ENCODE measurements around the gene SCAPER.

SCAPER gene

DNA sequence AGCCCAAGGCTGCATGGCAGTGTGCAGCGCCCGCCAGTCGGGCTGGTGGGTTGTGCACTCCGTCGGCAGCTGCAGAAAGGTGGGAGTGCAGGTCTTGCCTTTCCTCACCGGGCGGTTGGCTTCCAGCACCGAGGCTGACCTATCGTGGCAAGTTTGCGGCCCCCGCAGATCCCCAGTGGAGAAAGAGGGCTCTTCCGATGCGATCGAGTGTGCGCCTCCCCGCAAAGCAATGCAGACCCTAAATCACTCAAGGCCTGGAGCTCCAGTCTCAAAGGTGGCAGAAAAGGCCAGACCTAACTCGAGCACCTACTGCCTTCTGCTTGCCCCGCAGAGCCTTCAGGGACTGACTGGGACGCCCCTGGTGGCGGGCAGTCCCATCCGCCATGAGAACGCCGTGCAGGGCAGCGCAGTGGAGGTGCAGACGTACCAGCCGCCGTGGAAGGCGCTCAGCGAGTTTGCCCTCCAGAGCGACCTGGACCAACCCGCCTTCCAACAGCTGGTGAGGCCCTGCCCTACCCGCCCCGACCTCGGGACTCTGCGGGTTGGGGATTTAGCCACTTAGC is 564.3 kb downstream of the SCAPER start:
- no peak for DNase-seq (ENCODE audit: low read depth)
- no peak overlapping the region for H3K4me3 ChIP-seq (replicated peaks; ENCODE audit: low read depth, low read length)
- TF ChIP-seq, protein P1, sequence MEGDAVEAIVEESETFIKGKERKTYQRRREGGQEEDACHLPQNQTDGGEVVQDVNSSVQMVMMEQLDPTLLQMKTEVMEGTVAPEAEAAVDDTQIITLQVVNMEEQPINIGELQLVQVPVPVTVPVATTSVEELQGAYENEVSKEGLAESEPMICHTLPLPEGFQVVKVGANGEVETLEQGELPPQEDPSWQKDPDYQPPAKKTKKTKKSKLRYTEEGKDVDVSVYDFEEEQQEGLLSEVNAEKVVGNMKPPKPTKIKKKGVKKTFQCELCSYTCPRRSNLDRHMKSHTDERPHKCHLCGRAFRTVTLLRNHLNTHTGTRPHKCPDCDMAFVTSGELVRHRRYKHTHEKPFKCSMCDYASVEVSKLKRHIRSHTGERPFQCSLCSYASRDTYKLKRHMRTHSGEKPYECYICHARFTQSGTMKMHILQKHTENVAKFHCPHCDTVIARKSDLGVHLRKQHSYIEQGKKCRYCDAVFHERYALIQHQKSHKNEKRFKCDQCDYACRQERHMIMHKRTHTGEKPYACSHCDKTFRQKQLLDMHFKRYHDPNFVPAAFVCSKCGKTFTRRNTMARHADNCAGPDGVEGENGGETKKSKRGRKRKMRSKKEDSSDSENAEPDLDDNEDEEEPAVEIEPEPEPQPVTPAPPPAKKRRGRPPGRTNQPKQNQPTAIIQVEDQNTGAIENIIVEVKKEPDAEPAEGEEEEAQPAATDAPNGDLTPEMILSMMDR (IDR thresholded peaks at IDR 0.05; ENCODE audit: low read length, missing control alignments), result peak; percentile 14

DNA sequence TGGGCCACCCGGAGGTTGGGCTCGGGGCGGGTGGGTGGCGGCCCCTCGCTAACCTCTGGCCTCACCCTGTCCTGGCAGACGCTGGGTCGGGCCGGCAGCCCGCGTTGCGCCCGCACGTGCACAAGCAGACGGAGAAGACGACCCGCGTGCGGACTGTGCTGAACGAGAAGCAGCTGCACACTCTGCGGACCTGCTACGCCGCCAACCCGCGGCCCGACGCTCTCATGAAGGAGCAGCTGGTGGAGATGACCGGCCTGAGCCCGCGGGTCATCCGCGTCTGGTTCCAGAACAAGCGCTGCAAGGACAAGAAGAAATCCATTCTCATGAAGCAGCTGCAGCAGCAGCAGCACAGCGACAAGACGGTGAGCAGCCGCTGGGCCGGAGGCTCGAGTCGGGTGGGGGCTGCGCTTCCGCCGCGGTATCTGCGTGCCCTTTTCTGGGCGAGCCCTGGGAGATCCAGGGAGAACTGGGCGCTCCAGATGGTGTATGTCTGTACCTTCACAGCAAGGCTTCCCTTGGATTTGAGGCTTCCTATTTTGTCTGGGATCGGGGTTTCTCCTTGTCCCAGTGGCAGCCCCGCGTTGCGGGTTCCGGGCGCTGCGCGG is 564.8 kb downstream of the SCAPER start:
- H3K4me3 ChIP-seq (replicated peaks; ENCODE audit: low read depth, low read length), result no peak overlapping the region
- TF ChIP-seq, protein P1 (IDR thresholded peaks at IDR 0.05; ENCODE audit: low read length, missing control alignments), result no peak
- peak; percentile 35 for DNase-seq (ENCODE audit: low read depth)

DNA sequence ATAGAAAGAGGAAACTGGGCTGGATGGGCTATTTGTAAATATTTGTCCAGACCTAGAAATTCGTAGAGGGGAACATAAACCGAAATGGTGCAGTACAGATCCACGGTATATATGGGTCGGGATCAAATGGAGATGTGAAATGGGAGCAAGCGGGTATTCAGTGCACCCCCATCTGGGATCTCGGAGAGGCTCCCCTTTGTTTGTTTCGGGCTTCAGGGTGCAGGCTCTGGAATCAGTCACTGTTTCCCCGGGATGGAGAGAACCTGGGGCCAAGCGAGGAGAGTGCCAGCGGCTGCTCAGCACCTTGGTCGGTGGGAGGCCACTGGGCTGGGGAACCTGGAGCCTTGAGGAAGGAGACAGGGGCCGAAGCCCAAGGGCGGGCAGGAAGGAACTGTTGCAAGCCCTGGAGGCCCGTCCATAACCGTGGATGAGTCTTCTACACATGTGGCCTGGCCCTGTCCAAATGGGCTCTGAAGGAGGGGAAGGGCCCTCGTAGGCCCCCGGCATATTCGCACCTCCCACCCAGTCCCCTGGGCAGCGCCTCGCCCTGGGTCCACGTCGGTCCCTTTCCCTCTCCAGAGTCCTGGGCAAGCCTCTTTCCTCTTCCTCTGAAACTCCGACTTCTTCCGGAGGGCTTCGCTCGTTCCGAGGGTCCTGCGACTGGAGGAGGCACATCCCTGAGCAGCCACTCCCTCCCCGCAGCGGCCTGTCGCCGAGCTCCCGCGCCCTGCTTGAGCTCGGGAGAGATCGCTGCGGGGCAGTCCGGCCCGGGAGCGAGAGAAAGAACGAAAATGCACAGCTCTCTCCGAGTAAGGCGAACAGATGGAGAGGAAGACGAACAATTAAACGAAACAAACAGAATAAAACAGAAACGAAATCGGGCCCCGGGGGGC is 565.6 kb downstream of the SCAPER start:
- DNase-seq (ENCODE audit: low read depth), result peak; percentile 33
- H3K4me3 ChIP-seq (replicated peaks; ENCODE audit: low read depth, low read length), result no peak overlapping the region
- TF ChIP-seq, protein P1 (IDR thresholded peaks at IDR 0.05; ENCODE audit: low read length, missing control alignments), result no peak

DNA sequence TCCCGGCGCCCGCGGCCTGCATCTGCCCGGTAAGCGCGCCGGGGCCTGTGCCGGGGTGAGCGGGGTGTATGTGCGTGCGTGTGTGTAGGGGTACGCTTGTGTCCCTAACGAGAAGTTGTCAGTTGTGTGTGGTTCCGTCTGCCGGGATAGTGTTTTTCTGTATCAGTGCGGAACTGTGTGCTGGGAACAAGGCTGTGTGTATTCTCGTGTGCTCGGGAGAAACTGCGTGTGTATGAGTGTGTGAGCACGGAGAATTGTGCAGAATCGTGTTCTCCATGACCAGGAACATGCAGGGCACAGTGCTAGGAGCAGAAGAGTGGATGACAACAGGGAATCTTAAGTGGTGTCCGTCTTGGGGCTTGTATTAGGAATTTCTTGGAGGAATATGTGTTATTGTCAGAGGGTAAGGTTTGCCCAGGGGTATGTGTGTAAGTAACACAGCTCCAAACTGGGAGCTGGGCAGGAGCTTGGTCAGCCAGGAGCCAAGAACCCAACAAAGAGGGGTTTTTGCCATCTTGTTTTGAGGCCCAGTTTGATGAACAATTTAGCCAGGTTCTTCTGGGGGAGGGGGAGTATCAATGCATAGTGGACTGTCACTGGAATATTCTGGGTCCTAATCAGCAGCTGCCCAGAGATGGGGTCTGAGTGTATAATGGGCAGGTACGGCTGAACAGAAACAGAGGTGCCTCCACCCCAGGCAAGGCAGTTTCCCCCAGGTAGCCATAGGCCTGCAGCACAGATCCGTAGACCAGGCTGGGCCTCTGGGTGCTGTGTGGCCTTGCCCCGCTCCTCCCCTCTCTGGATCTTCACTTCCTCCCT is 566.4 kb downstream of the SCAPER start:
- DNase-seq (ENCODE audit: low read depth), result no peak
- H3K4me3 ChIP-seq (replicated peaks; ENCODE audit: low read depth, low read length), result no peak overlapping the region
- TF ChIP-seq, protein P1 (IDR thresholded peaks at IDR 0.05; ENCODE audit: low read length, missing control alignments), result no peak

DNA sequence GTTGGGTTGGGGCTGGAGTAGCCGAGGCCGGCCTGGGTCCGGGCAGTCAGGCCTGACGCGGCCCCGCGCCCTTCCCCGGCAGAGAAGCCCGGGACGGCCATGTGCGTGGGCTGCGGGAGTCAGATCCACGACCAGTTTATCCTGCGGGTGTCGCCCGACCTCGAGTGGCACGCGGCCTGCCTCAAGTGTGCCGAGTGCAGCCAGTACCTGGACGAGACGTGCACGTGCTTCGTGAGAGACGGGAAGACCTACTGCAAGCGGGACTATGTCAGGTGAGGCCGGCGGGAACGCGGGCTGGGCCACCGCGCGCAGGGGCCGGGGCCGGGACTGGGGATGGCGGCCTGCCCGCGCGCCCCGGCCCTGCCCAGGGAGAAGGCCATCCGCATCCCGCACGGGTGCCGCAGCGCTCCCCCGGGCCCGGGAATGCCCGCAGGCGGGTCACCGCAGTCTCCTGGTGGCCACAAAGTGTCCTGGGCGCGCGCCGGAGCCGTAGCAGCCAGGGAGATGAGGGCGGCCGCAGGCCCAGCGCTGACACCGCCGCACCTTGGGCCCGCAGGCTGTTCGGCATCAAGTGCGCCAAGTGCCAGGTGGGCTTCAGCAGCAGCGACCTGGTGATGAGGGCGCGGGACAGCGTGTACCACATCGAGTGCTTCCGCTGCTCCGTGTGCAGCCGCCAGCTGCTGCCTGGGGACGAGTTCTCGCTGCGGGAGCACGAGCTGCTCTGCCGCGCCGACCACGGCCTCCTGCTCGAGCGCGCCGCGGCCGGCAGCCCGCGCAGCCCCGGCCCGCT is 567.2 kb downstream of the SCAPER start:
- no peak for DNase-seq (ENCODE audit: low read depth)
- TF ChIP-seq, protein P1 (IDR thresholded peaks at IDR 0.05; ENCODE audit: low read length, missing control alignments), result no peak
- H3K4me3 ChIP-seq (replicated peaks; ENCODE audit: low read depth, low read length), result peak overlapping the region; percentile 51

Data from fibroblast of pulmonary artery (primary cell).